ENCODE results near the gene FAM240B.

Gene FAM240B

DNA sequence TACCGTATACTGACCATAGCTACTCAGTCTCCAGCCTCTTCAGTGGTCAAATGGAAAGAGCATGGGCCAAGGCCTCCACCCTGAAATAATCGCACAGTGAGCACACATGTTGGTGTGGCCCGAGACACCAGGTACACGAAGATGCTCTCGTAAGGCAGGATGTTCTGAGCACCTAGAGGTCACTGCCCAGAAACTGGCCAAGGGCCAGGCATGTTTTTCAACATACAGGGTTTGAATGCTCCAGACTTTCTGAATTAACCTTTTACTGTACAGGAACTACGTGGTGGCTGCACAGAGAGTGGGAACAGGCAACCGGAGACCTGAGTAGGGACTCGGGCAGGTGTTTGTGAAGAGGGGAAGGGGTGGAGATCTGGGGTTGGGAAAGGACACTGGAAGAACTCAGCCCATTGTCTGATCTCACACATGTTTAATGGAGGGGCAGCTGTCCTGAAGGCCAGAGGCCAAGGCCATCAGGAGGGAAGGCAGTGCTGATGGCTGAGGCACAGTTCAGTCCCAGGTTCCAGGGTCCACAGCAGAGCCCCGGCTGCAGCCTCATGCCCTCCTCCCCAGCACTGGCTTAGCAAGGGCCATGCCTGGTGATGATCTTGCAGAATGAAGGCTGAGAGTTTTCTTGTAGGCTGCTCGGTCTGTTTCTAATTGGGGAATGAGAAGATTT lies 51.0 kb downstream of the FAM240B start:
- Histone ChIP-seq H3K9ac (ENCODE audit: low read depth, low read length, poor library complexity, severe bottlenecking) (no peak overlapping the region), H3K4me1 (ENCODE audit: insufficient read depth, low read length, poor library complexity, severe bottlenecking) (no peaks in the 10 kb centered on the region), H4K20me1 (ENCODE audit: insufficient read depth, low read length, poor library complexity, severe bottlenecking) (no peaks in the 10 kb centered on the region), H3K4me3 (ENCODE audit: low read length, poor library complexity, severe bottlenecking) (no peak overlapping the region), H3K79me2 (ENCODE audit: insufficient read depth, low read length) (no peaks in the 10 kb centered on the region), H3K9me2 (replicated peaks; ENCODE audit: low read depth, low read length) (no peaks in the 10 kb centered on the region), H3K9me3 (ENCODE audit: insufficient read depth, low read depth, low read length) (no peaks in the 10 kb centered on the region), H3K27me3 (ENCODE audit: insufficient read depth, low read length, poor library complexity, severe bottlenecking) (no peaks in the 10 kb centered on the region), H3K36me3 (ENCODE audit: insufficient read depth, low read length) (no peaks in the 10 kb centered on the region), H3K4me2 (ENCODE audit: low read depth, low read length, poor library complexity, severe bottlenecking) (no peak overlapping the region), H2AFZ (ENCODE audit: low read length) (no peak overlapping the region), H3F3A (ENCODE audit: low read depth) (no peaks in the 10 kb centered on the region)
- TF ChIP-seq, protein P1, sequence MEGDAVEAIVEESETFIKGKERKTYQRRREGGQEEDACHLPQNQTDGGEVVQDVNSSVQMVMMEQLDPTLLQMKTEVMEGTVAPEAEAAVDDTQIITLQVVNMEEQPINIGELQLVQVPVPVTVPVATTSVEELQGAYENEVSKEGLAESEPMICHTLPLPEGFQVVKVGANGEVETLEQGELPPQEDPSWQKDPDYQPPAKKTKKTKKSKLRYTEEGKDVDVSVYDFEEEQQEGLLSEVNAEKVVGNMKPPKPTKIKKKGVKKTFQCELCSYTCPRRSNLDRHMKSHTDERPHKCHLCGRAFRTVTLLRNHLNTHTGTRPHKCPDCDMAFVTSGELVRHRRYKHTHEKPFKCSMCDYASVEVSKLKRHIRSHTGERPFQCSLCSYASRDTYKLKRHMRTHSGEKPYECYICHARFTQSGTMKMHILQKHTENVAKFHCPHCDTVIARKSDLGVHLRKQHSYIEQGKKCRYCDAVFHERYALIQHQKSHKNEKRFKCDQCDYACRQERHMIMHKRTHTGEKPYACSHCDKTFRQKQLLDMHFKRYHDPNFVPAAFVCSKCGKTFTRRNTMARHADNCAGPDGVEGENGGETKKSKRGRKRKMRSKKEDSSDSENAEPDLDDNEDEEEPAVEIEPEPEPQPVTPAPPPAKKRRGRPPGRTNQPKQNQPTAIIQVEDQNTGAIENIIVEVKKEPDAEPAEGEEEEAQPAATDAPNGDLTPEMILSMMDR (conservative IDR thresholded peaks at IDR 0.05; ENCODE audit: low read length): no peak
- no peak for TF ChIP-seq EZH2phosphoT487 (IDR thresholded peaks at IDR 0.05; ENCODE audit: borderline replicate concordance)

DNA sequence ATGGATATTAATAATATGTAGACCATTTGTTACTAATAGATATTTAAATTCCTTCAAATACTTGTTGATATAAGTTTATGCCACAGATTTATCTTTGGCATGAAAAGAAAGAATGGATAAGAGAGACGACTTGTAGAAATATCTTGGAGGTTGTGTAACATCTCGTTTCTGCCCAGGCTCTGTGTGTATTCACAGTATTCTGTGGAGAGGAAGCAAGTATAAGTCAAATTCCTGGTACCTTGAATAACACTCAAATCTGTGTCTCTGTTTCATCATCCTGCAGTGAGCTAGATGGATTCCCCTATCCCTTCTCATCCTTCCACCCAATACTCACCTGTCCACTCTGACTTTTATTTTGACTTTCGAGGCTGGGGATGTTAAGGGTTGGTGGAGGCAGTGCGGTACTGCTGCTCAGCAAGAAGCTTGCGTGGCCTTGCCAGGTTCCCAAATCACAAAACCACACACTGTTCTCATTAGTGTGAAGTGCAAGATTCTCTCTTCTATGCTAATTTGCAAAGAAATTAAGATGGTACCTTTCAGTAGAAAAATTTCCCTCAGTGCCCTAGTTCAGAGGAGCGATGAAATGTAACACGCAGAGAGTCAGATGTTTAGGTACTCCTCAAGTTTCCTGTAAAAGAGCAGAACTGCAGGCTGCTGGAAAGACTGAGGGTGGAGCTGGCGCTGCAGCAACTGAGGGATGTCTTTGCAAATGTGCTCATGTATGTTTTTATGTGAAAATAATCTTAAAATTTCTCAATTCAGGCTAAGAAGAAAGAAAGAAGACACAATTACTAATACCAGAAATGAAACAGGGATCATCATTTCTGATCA lies 57.0 kb downstream of the FAM240B start:
- TF ChIP-seq EZH2phosphoT487 (IDR thresholded peaks at IDR 0.05; ENCODE audit: borderline replicate concordance): no peak
- TF ChIP-seq, protein P1 (conservative IDR thresholded peaks at IDR 0.05; ENCODE audit: low read length): no peak
- Histone ChIP-seq H2AFZ (ENCODE audit: low read length) (no peak overlapping the region), H3K4me2 (ENCODE audit: low read depth, low read length, poor library complexity, severe bottlenecking) (no peak overlapping the region), H3K9me3 (ENCODE audit: insufficient read depth, low read depth, low read length) (no peaks in the 10 kb centered on the region), H3K36me3 (ENCODE audit: insufficient read depth, low read length) (no peaks in the 10 kb centered on the region), H3K79me2 (ENCODE audit: insufficient read depth, low read length) (no peaks in the 10 kb centered on the region), H3K4me3 (ENCODE audit: low read length, poor library complexity, severe bottlenecking) (no peak overlapping the region), H4K20me1 (ENCODE audit: insufficient read depth, low read length, poor library complexity, severe bottlenecking) (no peaks in the 10 kb centered on the region), H3K27me3 (ENCODE audit: insufficient read depth, low read length, poor library complexity, severe bottlenecking) (no peaks in the 10 kb centered on the region), H3F3A (ENCODE audit: low read depth) (no peaks in the 10 kb centered on the region), H3K9ac (ENCODE audit: low read depth, low read length, poor library complexity, severe bottlenecking) (no peak overlapping the region), H3K4me1 (ENCODE audit: insufficient read depth, low read length, poor library complexity, severe bottlenecking) (no peaks in the 10 kb centered on the region), H3K9me2 (replicated peaks; ENCODE audit: low read depth, low read length) (no peaks in the 10 kb centered on the region)

DNA sequence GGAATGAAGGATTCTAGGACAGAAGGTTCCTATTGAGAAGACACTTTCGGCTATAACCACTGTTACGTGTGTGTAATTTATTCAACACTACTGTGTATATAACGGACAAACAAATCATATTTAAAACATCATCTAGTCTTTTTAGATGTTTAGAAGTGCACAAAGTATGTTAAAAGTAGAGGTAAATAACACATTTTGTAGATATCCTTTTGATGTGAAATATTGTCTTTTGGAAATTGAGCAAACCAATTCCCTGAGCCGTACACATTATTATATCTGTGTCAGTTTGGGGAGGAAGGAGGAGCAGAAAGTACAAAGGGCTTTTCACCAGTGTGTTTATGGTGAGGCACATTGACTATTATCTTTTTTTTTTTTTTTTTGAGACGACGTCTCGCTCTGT lies 60.4 kb downstream of the FAM240B start:
- Histone ChIP-seq H3K4me2 (ENCODE audit: low read depth, low read length, poor library complexity, severe bottlenecking) (no peak overlapping the region), H4K20me1 (ENCODE audit: insufficient read depth, low read length, poor library complexity, severe bottlenecking) (no peaks in the 10 kb centered on the region), H3F3A (ENCODE audit: low read depth) (no peaks in the 10 kb centered on the region), H3K27me3 (ENCODE audit: insufficient read depth, low read length, poor library complexity, severe bottlenecking) (no peaks in the 10 kb centered on the region), H3K9me3 (ENCODE audit: insufficient read depth, low read depth, low read length) (no peaks in the 10 kb centered on the region), H3K9me2 (replicated peaks; ENCODE audit: low read depth, low read length) (no peaks in the 10 kb centered on the region), H2AFZ (ENCODE audit: low read length) (no peak overlapping the region), H3K79me2 (ENCODE audit: insufficient read depth, low read length) (no peaks in the 10 kb centered on the region), H3K4me1 (ENCODE audit: insufficient read depth, low read length, poor library complexity, severe bottlenecking) (no peaks in the 10 kb centered on the region), H3K9ac (ENCODE audit: low read depth, low read length, poor library complexity, severe bottlenecking) (no peak overlapping the region), H3K36me3 (ENCODE audit: insufficient read depth, low read length) (no peaks in the 10 kb centered on the region), H3K4me3 (ENCODE audit: low read length, poor library complexity, severe bottlenecking) (no peak overlapping the region)
- TF ChIP-seq, protein P1 (conservative IDR thresholded peaks at IDR 0.05; ENCODE audit: low read length): no peak
- TF ChIP-seq EZH2phosphoT487 (IDR thresholded peaks at IDR 0.05; ENCODE audit: borderline replicate concordance): no peak

Data from Loucy (cell line).